NOMO-1 treated with DMSO at 0.1 percent for 48 hours (cell line): ENCODE measurements around the gene BDH2.

Experiments
- DNase-seq: peaks from one replicate; lab custom pipeline; 2025; ENCODE audit not compliant: unreplicated experiment; lab: John Stamatoyannopoulos, UW

The BDH2 gene

DNA sequence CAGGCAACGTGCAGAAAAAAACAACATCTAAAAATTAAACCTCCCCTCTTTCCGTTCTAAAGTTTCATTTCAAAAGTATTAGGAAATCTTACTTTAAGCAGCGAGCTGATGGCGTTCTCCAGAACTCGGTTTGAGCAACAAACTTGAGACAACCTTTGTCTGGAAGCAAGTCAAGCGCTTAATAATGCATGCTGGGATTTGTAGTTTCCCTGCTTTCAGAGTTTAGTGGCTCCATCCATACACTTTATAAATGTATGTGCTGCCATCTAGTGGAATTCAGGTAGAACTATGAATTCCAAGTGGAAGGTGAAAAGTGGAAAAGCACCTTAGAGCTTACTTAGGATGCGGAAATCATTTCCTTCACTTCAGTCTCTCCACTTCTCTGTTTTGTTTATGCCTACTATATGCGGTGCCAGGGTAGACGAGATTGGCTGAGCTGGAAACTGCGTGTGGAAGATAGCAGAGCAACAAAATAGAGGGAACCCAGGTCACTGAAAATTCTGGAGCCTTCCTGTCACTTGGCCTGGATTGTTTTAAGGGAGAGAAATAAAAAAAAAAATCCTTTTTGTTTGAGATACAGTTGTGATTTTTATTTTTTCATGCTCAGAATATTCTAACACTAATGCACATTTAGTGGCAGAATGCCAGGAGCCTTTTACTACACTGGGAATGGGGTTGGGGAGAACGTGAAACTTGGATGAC, at the start of gene BDH2:
BDH2 (minus strand) TSS at position 144 of the 702 bp plus-strand sequence. CDS start 3,580 bp downstream, outside the sequence.
- peak; percentile 94 for DNase-seq

DNA sequence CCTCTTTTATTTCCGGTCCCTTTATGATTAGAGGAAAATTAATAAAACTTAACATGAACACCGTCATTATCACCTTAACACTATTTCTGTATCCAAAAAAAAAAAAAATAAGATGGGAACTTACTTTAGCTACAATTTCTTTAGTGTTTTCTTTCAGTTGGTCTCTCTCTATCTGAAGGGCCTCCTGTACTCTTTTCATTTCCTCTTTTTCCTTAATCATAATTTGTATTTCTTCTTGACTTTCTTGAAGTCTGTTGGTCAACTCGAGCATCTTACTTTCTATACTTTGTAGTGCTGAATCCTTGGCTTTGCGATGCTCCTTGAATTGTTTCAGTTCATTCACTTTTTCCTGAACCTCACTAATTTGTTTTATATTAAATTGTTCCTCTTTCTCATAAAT, 45.3 kb upstream of the BDH2 start:
- DNase-seq: peak; percentile 62

DNA sequence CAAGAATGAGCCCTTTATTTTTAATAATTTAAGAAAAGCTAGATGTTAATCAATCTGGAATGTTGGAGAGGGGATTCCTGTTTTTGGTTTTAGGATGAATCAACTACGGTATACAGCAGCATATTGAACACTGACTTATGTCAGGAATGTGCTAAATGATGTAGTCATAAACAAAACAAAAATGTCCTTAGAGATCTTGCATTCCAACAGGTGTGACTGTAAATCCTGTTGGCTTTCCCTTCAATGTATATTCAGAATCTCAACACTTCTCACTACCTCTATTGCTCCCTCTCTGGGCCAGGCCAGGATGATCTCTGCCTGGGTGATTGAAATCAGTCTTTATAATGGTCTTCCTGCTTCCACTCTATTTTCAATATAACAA, 37.8 kb upstream of the BDH2 start:
- DNase-seq: no peak

GRCh38 chr4:103136671-103137445, 37.2 kb upstream of the BDH2 start:
- DNase-seq: no peak

DNA sequence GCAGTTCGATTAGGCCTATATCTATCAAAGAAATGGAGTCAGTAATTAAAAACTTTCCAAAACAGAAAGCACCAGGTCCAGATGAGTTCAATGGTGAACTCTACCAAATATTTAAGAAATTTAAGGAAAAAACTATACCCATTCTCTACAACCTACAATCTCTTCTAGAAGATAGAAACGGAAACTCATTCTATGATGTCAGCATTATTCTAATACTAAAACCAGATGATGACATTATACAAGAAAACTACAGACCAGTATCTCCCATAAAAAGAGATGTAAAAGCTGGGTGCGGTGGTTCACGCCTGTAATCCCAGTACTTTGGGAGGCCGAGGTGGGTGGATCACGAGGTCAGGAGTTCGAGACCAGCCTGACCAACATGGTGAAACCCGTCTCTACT, 29.5 kb upstream of the BDH2 start:
- DNase-seq: no peak

DNA sequence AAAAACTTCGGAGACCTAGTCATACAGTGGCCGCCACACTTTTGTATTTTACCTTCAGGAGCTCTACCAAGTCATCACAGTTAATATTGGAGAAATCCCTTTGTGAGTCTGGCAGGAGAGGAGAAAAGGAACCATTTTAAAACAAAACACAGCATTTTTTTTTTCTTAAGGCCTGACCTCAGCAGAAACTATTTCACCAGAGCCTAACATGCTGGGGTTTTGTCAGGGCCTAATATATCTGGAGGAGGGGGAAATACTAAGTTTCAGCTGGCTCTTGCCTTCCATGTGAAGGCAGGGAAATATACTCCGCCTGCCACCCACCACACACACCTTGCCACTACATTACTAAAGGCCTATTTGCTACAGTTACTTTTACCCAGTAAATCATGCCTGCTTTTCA, 26.5 kb upstream of the BDH2 start:
- DNase-seq: no peak

DNA sequence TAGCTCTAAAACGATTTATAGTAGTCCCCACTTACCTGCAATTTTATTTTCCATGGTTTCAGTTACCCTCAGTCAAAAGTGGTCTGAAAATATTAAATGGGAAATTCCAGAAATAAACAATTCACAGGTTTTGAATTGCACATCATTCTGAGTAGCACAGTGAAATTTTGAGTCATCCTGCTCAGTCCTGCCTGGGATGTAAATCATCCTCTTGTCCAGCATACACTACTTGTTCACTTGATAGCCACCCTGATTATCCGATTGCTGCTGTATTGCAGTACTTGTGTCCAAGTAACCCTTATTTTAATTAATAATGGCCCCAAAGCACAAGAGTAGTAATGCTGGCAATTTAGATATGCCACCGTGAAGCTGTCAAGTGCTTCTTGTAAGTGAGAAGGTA, 23.5 kb upstream of the BDH2 start:
- DNase-seq: no peak

- no peak for DNase-seq
These were observed 18.5 kb upstream of the BDH2 start for GRCh38 chr4:103118166-103118565.

GRCh38 chr4:103111598-103111997, 12.0 kb upstream of the BDH2 start:
- no peak for DNase-seq

DNA sequence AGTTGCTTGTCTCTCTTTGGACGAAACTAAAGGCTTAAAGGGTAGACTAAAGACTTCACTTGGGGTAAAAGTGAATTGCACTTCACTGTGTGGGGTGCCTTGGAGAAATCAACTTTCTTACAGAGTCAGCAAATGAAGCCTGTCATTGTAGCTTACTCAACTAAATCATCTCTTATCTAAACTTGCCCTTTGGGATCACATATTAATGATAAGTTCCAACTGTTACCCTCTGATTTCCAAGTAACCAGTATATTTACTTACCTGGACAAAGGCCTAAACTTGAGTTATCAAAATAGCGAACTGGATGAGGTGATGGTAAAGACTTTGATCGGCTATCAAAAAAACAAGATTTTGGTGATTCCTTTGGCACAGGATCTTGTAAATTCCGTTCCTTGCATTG, 8.9 kb upstream of the BDH2 start:
- DNase-seq: no peak

- DNase-seq: no peak
These were observed 6.1 kb upstream of the BDH2 start for GRCh38 chr4:103105558-103106356.

- no peak for DNase-seq
These were observed 5.3 kb upstream of the BDH2 start for GRCh38 chr4:103104886-103105285.

GRCh38 chr4:103100691-103101090, 1.1 kb upstream of the BDH2 start:
- no peak for DNase-seq

GRCh38 chr4:103098756-103099440, 736 bp downstream of the BDH2 start:
- no peak for DNase-seq

GRCh38 chr4:103098341-103098740, 1.3 kb downstream of the BDH2 start:
- no peak for DNase-seq

- DNase-seq: no peak
These were observed 2.5 kb downstream of the BDH2 start for GRCh38 chr4:103097112-103097511.

DNA sequence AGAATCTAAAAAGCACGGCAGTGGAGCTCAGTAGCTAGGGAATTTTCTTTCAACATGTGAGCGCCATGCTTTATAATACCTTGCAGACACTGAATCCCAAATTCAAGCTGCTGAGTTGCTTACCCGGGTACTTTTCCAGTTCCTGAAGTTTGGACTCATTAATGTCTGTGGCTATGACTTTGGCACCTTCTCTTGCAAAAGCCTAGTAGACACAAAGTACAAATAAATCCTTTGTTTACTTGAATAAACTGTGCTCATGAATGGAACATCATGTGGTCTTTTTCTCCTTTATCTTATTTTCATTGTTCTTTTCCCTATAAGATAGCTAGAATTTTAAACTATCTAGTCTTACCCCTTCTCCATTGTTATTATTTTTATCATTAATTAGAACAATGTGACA, 4.6 kb downstream of the BDH2 start:
- DNase-seq: no peak

- no peak for DNase-seq
These were observed 7.4 kb downstream of the BDH2 start for GRCh38 chr4:103092245-103092644.

DNA sequence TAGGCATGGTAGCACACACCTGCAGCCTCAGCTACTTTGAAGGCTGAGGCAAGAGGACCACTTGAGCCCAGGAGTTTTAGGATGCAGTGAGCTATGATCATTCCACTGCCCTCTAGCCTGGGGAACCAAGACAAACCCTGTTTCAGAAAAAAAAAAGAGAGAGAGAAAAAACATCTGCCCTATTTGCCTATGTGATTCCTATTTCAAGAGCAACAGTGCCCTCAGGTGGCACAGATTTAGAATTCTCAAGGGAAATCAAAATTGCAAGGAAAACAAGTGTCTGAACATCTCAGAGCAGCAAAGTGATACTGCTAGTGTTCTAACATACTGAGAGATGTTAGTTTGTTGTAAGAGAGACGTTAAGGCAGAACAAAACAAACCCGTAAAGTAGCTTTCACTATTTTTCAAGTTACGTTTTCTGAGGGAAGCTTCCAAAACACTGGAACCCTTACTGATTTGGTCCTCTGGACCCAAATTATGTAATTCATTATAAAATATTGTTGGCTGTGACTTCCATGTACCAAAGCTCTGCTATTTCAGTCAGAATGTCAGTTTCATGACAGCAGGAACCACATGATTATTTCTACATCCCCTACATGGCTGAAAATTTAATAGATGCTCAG, 7.9 kb downstream of the BDH2 start:
- DNase-seq: peak; percentile 71

DNA sequence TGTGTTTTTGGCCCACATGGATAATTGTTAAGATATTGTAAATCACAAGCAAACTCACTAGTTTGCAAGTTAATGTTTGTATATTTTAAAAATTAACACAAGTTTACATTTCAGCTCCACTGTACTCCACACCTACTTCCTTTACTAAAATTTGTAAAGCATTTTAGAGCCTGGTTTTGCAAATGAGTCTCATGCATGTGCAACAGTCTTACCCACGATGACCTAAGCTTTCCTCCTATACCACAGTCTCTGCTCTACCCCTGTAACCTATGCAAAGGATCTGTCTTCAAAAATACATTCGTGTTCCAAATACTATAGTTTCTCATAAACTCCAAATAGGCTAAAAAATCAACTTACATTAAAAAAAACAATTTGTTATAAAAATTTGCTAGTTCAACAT, 10.2 kb downstream of the BDH2 start:
- DNase-seq: no peak

- DNase-seq: no peak
These were observed 13.1 kb downstream of the BDH2 start for GRCh38 chr4:103086551-103086950.
